CD4-positive, alpha-beta memory T cell (primary cell): ENCODE data around the gene KRT17. TPM values are rescaled to one million over a fixed set of nuclear protein-coding genes. Genes with fewer than 3 reads are reported as not detected.
"Not testable (repeated sequence)": the region's sequence is repeated elsewhere in the genome, so short reads cannot be mapped to it uniquely, and the experiment has no call there.

Experiments used
- CTCF ChIA-PET: fragments of 350-600 bp; sonication (Branson Sonifier 250); formaldehyde crosslinking; loops from one replicate; lab custom pipeline; 2021; ENCODE audit warnings: inconsistent platforms; ENCODE audit not compliant: partially characterized antibody; lab: Charles Lee
- POLR2A ChIA-PET: fragments of 350-600 bp; sonication (Branson Sonifier 250); formaldehyde crosslinking; loops from one replicate; lab custom pipeline; 2021; ENCODE audit not compliant: partially characterized antibody; lab: Charles Lee
- DNase-seq, 5 donors: peaks; one replicate each; pipeline versions ENCODE4 v3.0.0 to v3.0.0-alpha.2; 2020 to 2022; ENCODE audit warnings: mixed read lengths in 1 of 5
- H3K27ac ChIP-seq: one replicate; pipeline ENCODE4 v1.7.0; 2013; ENCODE audit warnings: low read depth, low read length
- H3K27me3 ChIP-seq: 2 replicates; pipeline ENCODE4 v1.7.0; 2013; ENCODE audit warnings: mild to moderate bottlenecking, low read length, moderate library complexity; ENCODE audit not compliant: insufficient read depth
- H3K36me3 ChIP-seq: 2 replicates; pipeline ENCODE4 v1.7.0; 2013; ENCODE audit warnings: mild to moderate bottlenecking, low read length, moderate library complexity; ENCODE audit not compliant: insufficient read depth
- H3K4me1 ChIP-seq: 2 replicates; pipeline ENCODE4 v1.7.0; 2013; ENCODE audit warnings: mild to moderate bottlenecking, low read length, moderate library complexity; ENCODE audit not compliant: insufficient read depth
- H3K4me3 ChIP-seq, 2 donors: one replicate each; pipeline ENCODE4 v1.7.0; 2013; ENCODE audit warnings: low read length in 2 of 2, mild to moderate bottlenecking in 1 of 2
- H3K9me3 ChIP-seq, 2 donors: one replicate each; pipeline ENCODE4 v1.7.0; 2013; ENCODE audit warnings: low read length in 2 of 2, control low read depth in 1 of 2; ENCODE audit not compliant: control insufficient read depth in 1 of 2
- H3K27ac Mint-ChIP-seq, 7 donors: one replicate each; pipeline ENCODE4 v1.8.0; 2020 to 2021; ENCODE audit warnings: mixed read lengths in 7 of 7, mild to moderate bottlenecking in 6 of 7, inconsistent platforms in 3 of 7, moderate library complexity in 3 of 7
- H3K27me3 Mint-ChIP-seq, 2 donors: one replicate each; pipeline ENCODE4 v1.8.0; 2020 to 2021; ENCODE audit warnings: mixed read lengths in 2 of 2
- H3K36me3 Mint-ChIP-seq, 2 donors: one replicate each; pipeline ENCODE4 v1.8.0; 2020 to 2021; ENCODE audit warnings: mixed read lengths in 2 of 2, inconsistent platforms in 1 of 2, mild to moderate bottlenecking in 1 of 2
- H3K4me1 Mint-ChIP-seq, 4 donors: one replicate each; pipeline ENCODE4 v1.8.0; 2020 to 2021; ENCODE audit warnings: mixed read lengths in 4 of 4, mild to moderate bottlenecking in 1 of 4
- H3K4me3 Mint-ChIP-seq, 8 donors: one replicate each; pipeline ENCODE4 v1.8.0; 2020 to 2021; ENCODE audit warnings: mixed read lengths in 8 of 8, mild to moderate bottlenecking in 7 of 8, moderate library complexity in 6 of 8, inconsistent platforms in 3 of 8
- H3K9me3 Mint-ChIP-seq, 8 donors: one replicate each; pipeline ENCODE4 v1.8.0; 2020 to 2021; ENCODE audit warnings: mixed read lengths in 8 of 8, mild to moderate bottlenecking in 5 of 8, inconsistent platforms in 3 of 8, moderate library complexity in 1 of 8
- intact Hi-C: fragments of 100-400 bp; cut with micrococcal nuclease; formaldehyde crosslinking; loops from one replicate; pipeline ENCODE4 v1.15.1; 2023
- polyA plus RNA-seq, 2 donors: library from polyadenylated mRNA; unstranded; fragments of 300-500 nt; fragmentation: Illumina TruSeq; gene quantifications; one replicate each; pipeline ENCODE4 v1.2.3, GENCODE V29; 2021
- total RNA-seq, 2 experiments: library from RNA; stranded (reverse); gene quantifications; one replicate each; pipeline ENCODE4 v1.2.3, GENCODE V29; 2021

The KRT17 gene
- total and polyA plus RNA-seq, 4 experiments from 2014 or later: not detected

DNA sequence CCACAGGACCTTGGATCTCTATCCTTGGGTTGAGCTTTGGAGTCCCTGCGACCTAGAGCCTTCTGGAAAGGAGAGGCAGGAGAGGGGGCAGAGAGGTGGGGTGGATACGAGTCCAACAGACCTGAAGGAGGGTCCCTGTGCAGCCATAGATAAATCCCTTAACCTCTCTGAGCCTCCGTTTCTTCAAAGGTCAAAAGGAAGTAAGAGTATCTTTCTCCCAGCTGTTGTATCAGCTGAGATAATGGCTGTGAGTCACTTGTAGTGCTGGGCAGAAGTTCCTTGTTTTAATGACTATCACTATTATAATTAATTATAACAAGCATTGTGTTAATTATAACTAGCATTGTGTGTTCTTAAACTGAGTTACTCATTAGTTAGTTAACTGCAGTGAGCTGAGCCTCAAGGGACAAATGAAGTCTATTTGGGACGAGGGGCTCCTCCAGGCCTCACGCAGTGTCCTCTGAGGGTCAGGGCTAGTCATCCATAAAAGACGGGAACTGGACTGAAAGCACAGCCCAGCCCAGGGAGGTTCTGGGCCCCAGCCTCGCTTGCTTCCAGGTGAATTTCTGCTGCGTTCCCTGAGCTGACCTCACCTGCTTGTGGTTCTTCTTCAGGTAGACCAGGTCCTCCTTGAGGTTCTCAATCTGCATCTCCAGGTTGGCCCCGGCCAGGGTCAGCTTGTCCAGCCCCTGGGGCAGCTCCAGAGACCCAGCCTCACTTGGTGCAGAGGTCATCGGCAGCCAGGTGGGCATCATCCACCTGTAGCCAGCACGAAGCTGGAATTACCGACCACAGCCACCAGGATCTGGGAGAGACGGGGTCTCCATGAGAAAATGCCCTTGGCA is 5.7 kb upstream of the KRT17 start:
- intact Hi-C loops: no loop called here
- no peak for DNase-seq
- Histone ChIP-seq H3K36me3 (no peaks in the 10 kb centered on the region), H3K4me3 (no peak overlapping the region), H3K27ac (no peak overlapping the region), H3K9me3 (no peaks in the 10 kb centered on the region), H3K4me1 (no peaks in the 10 kb centered on the region), H3K27me3 (no peaks in the 10 kb centered on the region)
- Mint-ChIP-seq H3K27ac (no peak overlapping the region), H3K9me3 (peaks cover 0 to 2% (median 0%) of the 10 kb centered on the region in 8 donors), H3K4me3 (no peak overlapping the region), H3K4me1 (no peaks in the 10 kb centered on the region), H3K27me3 (peaks cover 1 to 11% of the 10 kb centered on the region in 2 donors), H3K36me3 (no peaks in the 10 kb centered on the region)
- CTCF ChIA-PET: interaction anchor here (1.2 kb wide), 1 partner anchor 773 kb away, joined by 3 read pairs; no protein-coding TSS in a partner anchor
- POLR2A ChIA-PET: no interaction called here

DNA sequence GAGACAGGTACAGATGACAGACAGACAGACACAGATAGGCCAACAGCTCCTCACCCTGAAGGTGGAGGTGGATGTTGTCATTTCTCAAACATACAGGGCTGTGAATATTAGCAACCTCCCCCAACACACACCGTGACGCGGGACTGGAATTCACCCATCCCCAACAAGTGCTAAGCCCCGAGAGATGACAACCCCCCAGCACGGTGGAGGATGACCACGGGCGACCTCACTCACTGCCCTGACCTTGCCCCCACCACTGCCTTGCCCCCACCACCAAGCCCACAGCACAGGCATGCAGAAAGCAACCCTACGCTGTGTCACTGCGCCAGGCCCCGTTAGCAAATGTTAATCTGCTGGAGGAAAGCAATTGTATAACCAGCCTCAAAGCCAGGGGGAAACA is 4.9 kb upstream of the KRT17 start:
- Mint-ChIP-seq H3K27ac (no peak overlapping the region), H3K9me3 (peaks cover 0 to 2% (median 0%) of the 10 kb centered on the region in 8 donors), H3K4me3 (no peak overlapping the region), H3K36me3 (no peaks in the 10 kb centered on the region), H3K4me1 (no peaks in the 10 kb centered on the region), H3K27me3 (peaks cover 1 to 11% of the 10 kb centered on the region in 2 donors)
- Histone ChIP-seq H3K4me3 (no peak overlapping the region), H3K27me3 (no peaks in the 10 kb centered on the region), H3K4me1 (no peaks in the 10 kb centered on the region), H3K27ac (no peak overlapping the region), H3K36me3 (no peaks in the 10 kb centered on the region), H3K9me3 (no peaks in the 10 kb centered on the region)
- no peak for DNase-seq
- intact Hi-C loops: no loop called here
- ChIA-PET CTCF (interaction anchor here (1.2 kb wide), 1 partner anchor 772 kb away, joined by 3 read pairs; no protein-coding TSS in a partner anchor), POLR2A (no interaction called here)

GRCh38 chr17:41628621-41629255 is 4.4 kb upstream of the KRT17 start:
- H3K36me3 Mint-ChIP-seq, intact Hi-C loops, H3K36me3 ChIP-seq, H3K9me3 Mint-ChIP-seq, H3K4me3 Mint-ChIP-seq, DNase-seq, H3K9me3 ChIP-seq, H3K4me1 Mint-ChIP-seq, H3K27ac ChIP-seq, H3K4me3 ChIP-seq, H3K27me3 ChIP-seq, H3K4me1 ChIP-seq, POLR2A ChIA-PET, H3K27ac Mint-ChIP-seq: not testable (repeated sequence)
- peaks cover 1 to 11% of the 10 kb centered on the region in 2 donors for H3K27me3 Mint-ChIP-seq
- CTCF ChIA-PET: interaction anchor here (1.2 kb wide), 1 partner anchor 771 kb away, joined by 3 read pairs; no protein-coding TSS in a partner anchor

GRCh38 chr17:41628073-41628370 is 3.6 kb upstream of the KRT17 start:
- H3K27ac Mint-ChIP-seq, H3K27ac ChIP-seq, H3K4me1 Mint-ChIP-seq, H3K9me3 ChIP-seq, intact Hi-C loops, H3K4me3 ChIP-seq, H3K4me3 Mint-ChIP-seq, DNase-seq, H3K9me3 Mint-ChIP-seq, CTCF ChIA-PET, H3K4me1 ChIP-seq, POLR2A ChIA-PET, H3K36me3 Mint-ChIP-seq, H3K36me3 ChIP-seq, H3K27me3 ChIP-seq: not testable (repeated sequence)
- peaks cover 1 to 11% of the 10 kb centered on the region in 2 donors for H3K27me3 Mint-ChIP-seq

DNA sequence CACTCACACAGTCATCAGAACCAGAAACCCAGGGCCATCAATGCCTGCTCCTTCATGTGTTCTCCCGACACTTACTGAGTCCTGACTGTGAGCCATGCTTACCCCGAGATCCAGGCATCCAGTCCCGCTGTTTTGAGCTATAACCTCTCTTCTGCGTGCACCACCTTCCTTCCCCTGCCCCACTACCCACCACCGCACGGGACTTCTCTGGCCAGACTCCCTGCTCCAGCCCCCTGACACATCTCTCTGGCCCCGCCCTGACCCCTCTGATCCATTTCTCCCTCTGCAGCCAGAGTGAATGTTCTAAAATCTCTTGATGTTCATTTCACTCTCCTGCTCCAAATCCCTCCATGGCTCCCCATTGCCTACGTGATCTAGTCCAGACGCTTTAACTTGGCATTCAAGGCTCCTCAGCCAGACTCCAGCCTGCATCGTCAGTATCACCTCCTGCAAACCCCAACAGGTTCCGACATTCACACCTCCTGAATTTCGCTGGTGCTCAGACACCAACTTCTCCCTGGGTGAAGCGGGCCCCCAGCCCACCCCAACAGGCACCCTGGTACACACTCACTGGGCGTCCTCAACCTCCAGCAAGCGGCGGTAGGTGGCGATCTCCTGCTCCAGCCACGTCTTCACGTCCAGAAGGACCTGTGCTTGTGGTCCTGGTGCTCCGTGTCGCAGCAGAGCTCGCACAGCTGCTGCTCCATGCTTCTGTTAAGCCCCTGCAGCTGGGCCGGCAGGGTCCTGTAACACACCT is 3.1 kb upstream of the KRT17 start:
- Mint-ChIP-seq H3K4me3 (no peak overlapping the region), H3K27me3 (peaks cover 1 to 11% of the 10 kb centered on the region in 2 donors), H3K9me3 (peaks cover 0 to 2% (median 0%) of the 10 kb centered on the region in 8 donors), H3K36me3 (no peaks in the 10 kb centered on the region), H3K27ac (no peak overlapping the region), H3K4me1 (no peaks in the 10 kb centered on the region)
- ChIA-PET POLR2A (no interaction called here), CTCF (no interaction called here)
- no peaks in the 10 kb centered on the region for H3K4me1 ChIP-seq
- no peak overlapping the region for H3K27ac ChIP-seq
- no peak overlapping the region for H3K4me3 ChIP-seq
- DNase-seq: no peak
- no peaks in the 10 kb centered on the region for H3K27me3 ChIP-seq
- no peaks in the 10 kb centered on the region for H3K36me3 ChIP-seq
- no peaks in the 10 kb centered on the region for H3K9me3 ChIP-seq
- intact Hi-C loops: no loop called here

DNA sequence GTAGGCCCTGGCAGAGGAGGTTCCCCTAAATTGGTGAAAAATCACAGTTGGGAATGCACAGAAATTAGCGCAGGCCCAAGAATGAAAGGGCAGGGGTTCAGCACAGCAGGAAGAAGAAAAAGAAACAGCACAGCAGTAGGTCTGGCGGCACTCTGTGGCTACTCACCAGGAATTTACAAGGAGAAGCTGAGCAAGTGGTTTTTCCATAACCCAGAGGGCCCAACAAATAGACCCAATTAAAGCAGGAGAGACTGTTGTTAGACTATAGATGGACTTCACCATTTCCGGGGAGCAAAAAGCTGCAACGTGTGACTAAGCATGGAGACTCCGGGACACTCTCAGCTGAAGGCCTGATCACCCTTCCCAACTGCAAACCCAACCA is 2.5 kb upstream of the KRT17 start:
- H3K9me3 ChIP-seq, H3K4me3 Mint-ChIP-seq, H3K4me3 ChIP-seq, intact Hi-C loops, H3K36me3 ChIP-seq, H3K4me1 Mint-ChIP-seq, POLR2A ChIA-PET, H3K4me1 ChIP-seq, H3K27ac Mint-ChIP-seq, DNase-seq, H3K27ac ChIP-seq, CTCF ChIA-PET, H3K27me3 ChIP-seq, H3K9me3 Mint-ChIP-seq, H3K36me3 Mint-ChIP-seq: not testable (repeated sequence)
- H3K27me3 Mint-ChIP-seq: peaks cover 1 to 11% of the 10 kb centered on the region in 2 donors
